RPMI7951 (cell line): ENCODE results near the gene ANXA3. TPM values are rescaled to one million over a fixed set of nuclear protein-coding genes. Genes with fewer than 3 reads are reported as not detected.
"Not testable (repeated sequence)": the region's sequence is repeated elsewhere in the genome, so short reads cannot be mapped to it uniquely, and the experiment has no call there.

ENCODE experiments used
- DNase-seq: peaks from one replicate; pipeline ENCODE4 v3.0.0-alpha.2; 2012; ENCODE audit warnings: low read depth
- total RNA-seq: library from RNA; depleted of rRNA; stranded (reverse); fragments of >200 nt; shearing (Covaris generic); gene quantifications from 2 replicates; pipeline ENCODE4 v1.2.3, GENCODE V29; 2014

Gene ANXA3
- total RNA-seq, 1 experiment from 2014 or later, result 9.4 TPM

GRCh38 chr4:78571804-78572203, 20.2 kb downstream of the ANXA3 start:
- no peak for DNase-seq

DNA sequence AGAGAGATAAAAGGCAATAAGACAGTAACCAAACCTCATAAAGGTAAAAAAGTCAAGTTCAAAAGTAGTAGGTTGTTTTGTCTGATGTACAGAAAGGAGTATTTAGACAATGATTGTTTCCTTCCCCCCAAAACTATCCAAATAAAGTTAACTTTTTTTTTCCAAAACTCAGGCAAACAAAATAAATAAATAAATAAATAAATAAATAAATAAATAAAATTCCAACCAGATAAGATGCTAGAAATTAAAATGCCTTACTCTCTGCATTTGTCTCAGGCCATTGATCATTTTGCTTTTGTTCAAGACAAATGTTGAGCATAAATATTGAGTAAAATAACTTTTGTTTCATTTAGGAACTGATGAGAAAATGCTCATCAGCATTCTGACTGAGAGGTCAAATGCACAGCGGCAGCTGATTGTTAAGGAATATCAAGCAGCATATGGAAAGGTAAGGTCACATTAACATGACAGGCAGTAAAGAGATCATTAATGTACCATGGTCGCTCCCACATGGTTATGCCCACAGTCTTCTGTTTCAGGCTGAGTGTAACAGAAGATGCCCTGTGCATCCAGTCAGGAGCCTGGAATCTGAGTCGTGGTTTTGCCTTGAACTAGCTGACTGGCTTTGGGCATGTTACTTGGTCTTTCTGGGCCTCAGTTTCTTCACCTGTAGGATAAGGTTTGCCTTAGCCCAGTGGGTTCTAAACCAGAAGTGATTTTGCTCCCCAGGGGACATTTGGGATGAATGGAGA, 27.3 kb downstream of the ANXA3 start:
- DNase-seq, result no peak

DNA sequence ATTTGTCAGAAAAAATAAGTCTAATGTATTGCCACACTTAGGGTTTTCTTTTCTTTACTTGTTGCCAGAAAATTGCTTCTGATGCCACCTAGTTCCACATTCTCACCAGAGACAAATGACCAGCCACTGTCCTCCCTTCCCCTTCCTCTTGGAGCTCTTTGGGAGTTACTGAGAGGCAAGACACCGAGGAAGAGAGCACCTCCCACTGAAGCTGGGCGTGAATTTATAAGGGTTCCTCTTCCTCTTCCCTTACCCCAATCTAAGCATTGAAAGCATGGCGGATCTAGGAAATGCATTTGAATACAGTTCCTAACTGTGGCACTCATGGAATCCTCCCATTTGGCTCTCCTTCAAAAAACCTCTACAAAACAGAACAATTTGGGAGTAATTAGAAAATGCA, 30.0 kb downstream of the ANXA3 start:
- DNase-seq, result no peak

DNA sequence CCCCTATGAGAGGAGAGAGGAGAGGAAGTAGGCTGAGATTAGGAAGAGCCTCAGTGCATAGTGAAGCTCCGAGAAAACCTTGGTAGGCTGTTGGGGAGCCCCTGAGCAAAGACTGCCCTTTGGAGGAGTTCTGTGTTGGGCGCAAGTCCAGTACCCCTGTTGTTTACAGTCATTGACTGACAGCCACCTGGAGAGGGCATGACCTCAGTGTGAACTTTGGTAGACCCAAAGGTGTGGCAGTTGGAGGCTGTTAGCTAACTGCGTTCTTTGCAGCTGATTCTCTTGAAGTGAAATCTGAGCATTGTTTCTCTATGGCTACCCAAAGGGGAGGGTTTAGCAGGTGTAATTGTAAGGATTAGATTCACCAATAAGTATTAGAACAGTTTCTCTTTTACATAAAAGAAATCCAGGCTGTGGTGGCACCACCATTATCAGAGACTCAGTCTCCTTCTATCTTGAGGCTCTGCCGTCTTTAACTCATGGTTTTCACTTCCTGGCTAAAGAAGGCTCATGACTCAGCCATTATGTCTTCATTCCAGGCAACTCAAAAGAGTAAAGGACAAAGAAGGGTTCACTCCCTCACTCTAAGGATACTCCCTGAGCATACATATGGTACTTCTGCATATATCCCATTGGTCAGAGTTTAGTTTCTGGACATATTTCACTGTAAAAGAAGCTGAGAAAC, 33.4 kb downstream of the ANXA3 start:
- no peak for DNase-seq

DNA sequence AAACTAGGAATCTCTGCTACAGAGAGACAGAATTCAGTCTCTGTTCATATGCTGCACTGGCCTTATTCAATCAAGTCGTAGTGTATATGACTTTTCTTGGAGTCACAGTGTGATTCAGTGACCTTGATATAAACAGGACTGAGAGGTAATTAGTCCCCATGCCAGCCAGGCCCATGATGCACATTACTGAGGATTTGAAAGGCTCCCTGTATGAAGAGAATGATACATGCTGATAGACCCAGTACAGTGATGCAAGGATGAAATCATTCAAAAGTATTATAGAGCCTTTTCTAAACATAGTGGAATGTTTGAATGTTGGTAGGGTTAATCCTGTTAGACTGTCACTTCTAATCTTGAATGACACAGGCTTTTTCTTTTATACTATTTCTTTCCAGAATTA, 34.1 kb downstream of the ANXA3 start:
- DNase-seq, result peak; percentile 18

DNA sequence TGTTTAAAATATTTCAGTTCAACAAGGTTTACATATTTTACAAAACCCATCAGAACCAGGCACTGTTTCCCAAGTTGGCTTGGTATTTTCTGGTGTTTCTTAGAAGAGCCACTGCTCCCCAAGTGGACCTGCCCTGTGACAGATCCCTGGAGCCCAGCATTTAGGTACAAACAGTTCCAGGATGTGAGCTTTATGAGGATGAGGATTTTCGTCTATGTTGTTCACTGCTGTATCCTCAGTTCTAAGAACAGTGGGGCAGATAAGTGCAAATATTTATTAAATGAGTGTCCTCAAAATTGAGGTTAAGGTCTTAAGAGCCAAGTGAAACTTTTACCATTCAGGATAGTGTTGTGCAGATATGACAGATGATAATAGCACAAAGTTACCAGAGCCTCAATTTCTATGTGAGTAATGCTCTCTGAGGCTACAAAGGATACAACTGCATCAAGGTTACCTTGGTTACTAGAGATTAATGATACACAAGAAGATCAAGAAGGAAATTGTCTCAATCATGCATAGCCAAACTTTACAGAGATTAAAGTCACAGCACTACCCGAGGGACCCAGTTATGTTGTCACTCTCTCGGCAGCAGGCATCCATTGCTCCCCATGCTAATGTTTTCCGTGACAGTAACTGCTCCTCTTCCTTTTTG, 37.5 kb downstream of the ANXA3 start:
- DNase-seq, result no peak

DNA sequence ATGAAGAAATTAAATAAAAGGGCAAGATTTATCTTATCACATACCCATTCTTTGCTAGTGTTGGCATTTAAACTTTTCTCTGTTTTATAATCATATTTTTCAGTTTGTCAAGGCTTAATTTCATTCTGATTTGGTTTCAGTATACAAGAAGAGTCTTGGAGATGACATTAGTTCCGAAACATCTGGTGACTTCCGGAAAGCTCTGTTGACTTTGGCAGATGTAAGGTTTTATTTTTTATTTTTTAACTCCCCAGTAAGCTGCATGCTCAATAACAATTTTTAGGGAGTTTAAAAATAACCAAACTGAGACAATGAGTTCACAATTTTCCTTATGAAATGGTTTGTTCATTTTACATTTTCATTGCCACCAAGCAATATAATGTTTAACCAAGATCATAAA, 39.8 kb downstream of the ANXA3 start:
- DNase-seq, result no peak

GRCh38 chr4:78592088-78592783, 40.7 kb downstream of the ANXA3 start:
- DNase-seq, result no peak

GRCh38 chr4:78596111-78596742, 44.7 kb downstream of the ANXA3 start:
- DNase-seq, result no peak

DNA sequence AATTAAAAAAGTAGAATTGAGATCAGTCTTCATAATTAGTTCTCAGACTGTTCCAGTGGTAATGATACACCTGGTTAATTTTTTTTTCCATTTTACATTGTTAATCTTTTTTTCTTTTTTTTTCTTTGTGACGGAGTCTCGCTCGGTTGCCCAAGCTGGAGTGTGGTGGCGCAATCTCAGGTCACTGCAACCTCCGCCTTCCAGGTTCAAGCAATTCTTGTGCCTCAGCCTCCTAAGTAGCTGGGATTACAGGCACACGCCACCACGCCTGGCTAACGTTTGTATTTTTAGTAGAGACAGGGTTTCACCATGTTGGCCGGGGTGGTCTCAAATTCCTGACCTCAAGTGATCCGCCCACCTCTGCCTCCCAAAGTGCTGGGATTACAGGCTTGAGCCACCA, 46.9 kb downstream of the ANXA3 start:
- not testable (repeated sequence) for DNase-seq

DNA sequence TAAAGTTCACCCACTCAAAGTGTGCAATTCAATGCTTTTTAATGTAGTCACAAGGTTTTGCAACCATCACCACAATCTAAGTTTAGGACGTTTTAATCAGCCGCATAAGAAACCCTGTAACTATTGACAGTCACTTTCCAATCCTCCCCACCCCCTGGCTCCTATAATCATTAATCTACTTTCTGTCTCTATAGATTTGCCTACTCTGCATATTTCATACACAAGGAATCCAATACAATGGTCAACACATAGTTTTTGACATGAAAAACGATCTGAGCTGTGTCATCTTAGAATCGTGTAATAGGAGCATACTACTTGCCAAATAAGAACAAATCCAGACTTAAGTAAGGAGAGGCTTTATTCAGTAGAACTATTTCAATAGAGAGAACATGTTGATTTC, 47.6 kb downstream of the ANXA3 start:
- no peak for DNase-seq

- peak; percentile 24 for DNase-seq
These were observed 48.4 kb downstream of the ANXA3 start for GRCh38 chr4:78599931-78600375.

DNA sequence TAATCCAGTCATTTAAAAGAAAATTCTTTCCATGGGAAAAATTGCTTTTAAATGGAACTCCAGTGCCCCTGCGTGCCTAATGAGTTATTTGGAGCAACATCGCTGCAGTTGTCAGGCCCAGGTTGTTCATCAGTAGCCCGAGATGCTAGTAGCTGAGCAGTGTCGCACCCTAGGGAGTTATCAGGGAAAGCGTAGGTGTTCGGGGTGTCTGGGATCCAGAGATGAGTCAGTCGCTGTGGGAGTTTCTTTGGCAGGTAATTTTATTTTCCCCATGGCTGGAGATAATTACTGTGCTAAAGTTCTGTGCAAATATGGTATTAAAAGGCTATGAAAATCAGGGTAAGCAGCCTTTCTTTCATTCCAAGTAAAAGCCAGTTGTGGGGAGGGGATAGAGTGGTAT, 49.4 kb downstream of the ANXA3 start:
- no peak for DNase-seq

GRCh38 chr4:78602334-78602733, 50.8 kb downstream of the ANXA3 start:
- DNase-seq, result no peak

DNA sequence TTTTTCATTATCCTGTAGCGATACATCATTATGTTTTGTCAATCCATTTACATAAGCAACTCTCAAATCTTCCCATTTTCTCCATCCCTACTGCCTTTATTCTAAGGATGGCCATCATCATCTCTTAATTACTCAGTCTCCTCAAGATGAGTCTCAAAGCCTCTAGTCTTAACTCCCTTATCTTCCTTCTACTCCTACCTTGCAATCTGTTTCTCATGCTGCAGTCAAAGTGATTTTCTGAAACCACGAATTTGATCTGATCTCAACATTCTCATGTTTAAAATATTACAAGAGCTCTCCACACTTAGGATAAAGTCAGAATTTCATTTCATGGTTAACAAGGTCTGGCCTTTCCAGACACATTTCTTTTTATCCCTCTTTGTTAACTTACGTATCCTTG, 51.8 kb downstream of the ANXA3 start:
- DNase-seq, result no peak

GRCh38 chr4:78604988-78605387, 53.4 kb downstream of the ANXA3 start:
- no peak for DNase-seq

GRCh38 chr4:78606035-78606434, 54.5 kb downstream of the ANXA3 start:
- DNase-seq, result no peak

GRCh38 chr4:78606530-78607095, 55.0 kb downstream of the ANXA3 start:
- no peak for DNase-seq

DNA sequence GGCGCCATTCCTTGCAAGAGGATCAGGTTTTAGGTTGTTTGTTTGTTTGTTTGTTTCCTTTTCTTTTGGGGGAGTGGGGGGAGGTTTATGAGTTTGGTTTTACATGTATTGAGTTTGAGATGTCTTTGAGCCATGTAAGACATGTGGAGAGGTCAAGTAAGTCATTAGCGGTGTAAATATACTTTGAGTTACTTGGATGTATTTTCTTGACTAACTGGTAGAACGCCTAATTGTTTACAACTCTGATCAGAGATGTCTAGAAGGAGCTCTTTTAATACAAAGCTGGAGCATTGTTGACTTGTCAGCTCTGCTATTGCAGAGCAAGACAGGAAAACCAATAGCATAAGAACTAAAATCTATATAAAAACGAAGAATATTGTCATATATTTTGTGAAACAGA, 57.1 kb downstream of the ANXA3 start:
- DNase-seq, result no peak

- DNase-seq, result no peak
These were observed 58.0 kb downstream of the ANXA3 start for GRCh38 chr4:78609580-78609979.

GRCh38 chr4:78610546-78611214, 59.1 kb downstream of the ANXA3 start:
- peak; percentile 45 for DNase-seq
